Tibial nerve (tissue), 3 donors: ENCODE data around the gene NLN.

ENCODE experiments used
- CTCF ChIP-seq, 5 experiments: fragments of 200-600 bp in 3 of 5; fragments of 450-650 bp in 2 of 5; sonication (generic) in 3 of 5; IDR thresholded peaks; one replicate each; pipeline ENCODE4 v1.5.1; 2016 to 2019; ENCODE audit warnings: antibody characterized with exemption in 5 of 5, mild to moderate bottlenecking in 3 of 5, moderate library complexity in 2 of 5
- POLR2A ChIP-seq, 2 donors: fragments of 450-650 bp; IDR thresholded peaks; one replicate each; pipeline ENCODE4 v1.6.1; 2017; ENCODE audit warnings: antibody characterized with exemption in 2 of 2, mild to moderate bottlenecking in 2 of 2, moderate library complexity in 2 of 2

GRCh38 chr5:65775476-65775875, 53.5 kb downstream of the NLN start:
- TF ChIP-seq POLR2A (IDR thresholded peaks at IDR 0.05) (no peak), CTCF (IDR thresholded peaks at IDR 0.05) (no peak)
